Body of pancreas (tissue), 4 donors: Measurements from ENCODE around the gene SYP.

Source experiments
- CTCF ChIP-seq, 7 experiments: fragments of 450-650 bp in 4 of 7; fragments of 200-600 bp in 3 of 7; sonication (generic) in 3 of 7; IDR thresholded peaks; one replicate each; pipeline ENCODE4 v1.5.1; 2016 to 2019; ENCODE audit warnings: antibody characterized with exemption in 7 of 7
- POLR2A ChIP-seq, 3 donors: fragments of 450-650 bp; IDR thresholded peaks; one replicate each; pipeline ENCODE4 v1.6.1; 2016; ENCODE audit warnings: antibody characterized with exemption in 3 of 3, mild to moderate bottlenecking in 2 of 3

GRCh38 chrX:49238735-49239134, 38.7 kb upstream of the SYP start:
- TF ChIP-seq POLR2A (IDR thresholded peaks at IDR 0.05) (no peak), CTCF (IDR thresholded peaks at IDR 0.05) (no peak)
